Progenitor cell of endocrine pancreas (in vitro differentiated cells): Measurements from ENCODE around the gene SMAD3. TPM values are rescaled to one million over a fixed set of nuclear protein-coding genes. Genes with fewer than 3 reads are reported as not detected.
A peak's percentile ranks its signal among the peaks of the same experiment; 100 is the strongest.

Source experiments
- DNase-seq: peaks from one replicate; pipeline ENCODE4 v3.0.0; 2021; ENCODE audit warnings: low spot score; ENCODE audit not compliant: unreplicated experiment
- H3K27ac Mint-ChIP-seq: 2 replicates; pipeline ENCODE4 v1.8.0; 2021; ENCODE audit warnings: mild to moderate bottlenecking, moderate library complexity, mixed read lengths
- H3K27me3 Mint-ChIP-seq: 2 replicates; pipeline ENCODE4 v1.8.0; 2021; ENCODE audit warnings: mixed read lengths
- H3K36me3 Mint-ChIP-seq: 2 replicates; pipeline ENCODE4 v1.8.0; 2022; ENCODE audit warnings: mixed read lengths; ENCODE audit not compliant: insufficient read depth
- H3K4me1 Mint-ChIP-seq: 2 replicates; pipeline ENCODE4 v1.8.0; 2021; ENCODE audit warnings: low read depth, mixed read lengths
- H3K4me3 Mint-ChIP-seq: 2 replicates; pipeline ENCODE4 v1.8.0; 2021; ENCODE audit warnings: low read depth, mild to moderate bottlenecking, moderate library complexity, mixed read lengths
- H3K9me3 Mint-ChIP-seq: 2 replicates; pipeline ENCODE4 v1.8.0; 2021; ENCODE audit warnings: low read depth, mixed read lengths
- CTCF ChIP-seq: fragments of 200-600 bp; sonication (generic); IDR thresholded peaks from one replicate; pipeline ENCODE4 v1.5.0; 2021; ENCODE audit warnings: antibody characterized with exemption, mild to moderate bottlenecking; ENCODE audit not compliant: unreplicated experiment
- total RNA-seq: library from RNA; stranded (reverse); gene quantifications from 2 replicates; pipeline ENCODE4 v1.2.1, GENCODE V29; 2021

Gene SMAD3
- total RNA-seq, 1 donor from 2014 or later: 51.3 TPM

GRCh38 chr15:67165254-67166253 lies 100.2 kb downstream of the SMAD3 start:
- no peak for DNase-seq
- Mint-ChIP-seq H3K27me3 (no peaks in the 10 kb centered on the region), H3K4me3 (no peak overlapping the region), H3K4me1 (peaks cover 15% of the 10 kb centered on the region), H3K36me3 (peaks cover 27% of the 10 kb centered on the region), H3K9me3 (no peaks in the 10 kb centered on the region), H3K27ac (no peak overlapping the region)
- TF ChIP-seq CTCF: no peak

DNA sequence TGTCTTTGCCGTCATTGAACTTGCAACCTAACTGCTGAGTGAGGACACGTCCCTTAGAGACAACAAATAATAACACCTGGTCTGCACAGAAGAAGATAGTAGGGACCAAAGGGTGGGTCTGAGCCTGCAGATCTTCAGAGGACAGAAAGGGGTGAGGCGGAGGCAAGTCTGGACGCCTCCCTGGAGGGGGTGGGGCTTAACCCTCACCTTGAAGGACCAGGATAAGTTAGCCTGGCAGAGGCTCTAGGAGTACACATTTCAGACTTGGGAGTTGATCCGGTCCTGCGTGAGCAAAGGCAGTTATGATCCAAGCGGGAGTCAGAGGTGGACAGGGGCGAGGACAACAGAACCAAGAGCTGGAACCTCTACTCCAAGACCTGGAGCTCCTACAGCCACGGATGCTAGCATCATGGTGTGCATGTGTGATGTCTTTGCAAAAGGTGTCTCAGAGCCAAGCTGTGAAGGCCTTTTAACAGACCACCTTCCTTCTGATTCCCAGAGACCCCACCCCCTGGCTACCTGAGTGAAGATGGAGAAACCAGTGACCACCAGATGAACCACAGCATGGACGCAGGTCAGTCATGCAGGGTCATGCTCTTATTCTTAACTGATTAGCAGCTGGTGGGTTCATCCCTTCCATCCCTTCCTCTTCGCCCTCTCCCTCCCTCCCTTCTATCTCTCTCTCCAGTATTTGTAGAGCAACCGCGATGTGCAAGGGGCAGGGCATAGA lies 101.0 kb downstream of the SMAD3 start:
- H3K27me3 Mint-ChIP-seq: no peaks in the 10 kb centered on the region
- no peak overlapping the region for H3K4me3 Mint-ChIP-seq
- H3K27ac Mint-ChIP-seq: no peak overlapping the region
- no peaks in the 10 kb centered on the region for H3K9me3 Mint-ChIP-seq
- no peak for DNase-seq
- H3K4me1 Mint-ChIP-seq: peaks cover 15% of the 10 kb centered on the region
- peaks cover 30% of the 10 kb centered on the region for H3K36me3 Mint-ChIP-seq
- TF ChIP-seq CTCF: no peak

DNA sequence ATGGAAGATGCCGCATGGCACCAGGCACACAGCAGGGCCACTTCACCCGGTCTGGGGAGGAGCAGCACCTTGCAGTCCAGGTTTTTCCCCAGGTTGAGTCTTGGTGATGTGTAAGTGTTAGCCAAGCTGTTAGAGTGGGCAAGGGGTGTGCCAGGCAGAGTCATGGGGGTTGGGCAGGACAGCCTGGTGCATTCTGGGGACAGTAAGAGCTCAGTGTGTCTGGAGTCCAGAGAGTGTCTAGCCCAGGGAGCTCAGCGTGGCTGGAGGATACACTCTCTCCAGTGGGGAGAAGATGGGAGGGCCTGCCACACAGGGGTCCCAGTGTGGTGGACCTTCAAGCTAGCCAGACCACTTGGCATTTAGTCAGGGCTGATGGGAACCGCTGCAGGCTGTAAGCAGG lies 101.7 kb downstream of the SMAD3 start:
- TF ChIP-seq CTCF: no peak
- Mint-ChIP-seq H3K27ac (no peak overlapping the region), H3K4me3 (no peak overlapping the region), H3K4me1 (peaks cover 15% of the 10 kb centered on the region), H3K27me3 (no peaks in the 10 kb centered on the region), H3K36me3 (peaks cover 32% of the 10 kb centered on the region), H3K9me3 (no peaks in the 10 kb centered on the region)
- DNase-seq: no peak

DNA sequence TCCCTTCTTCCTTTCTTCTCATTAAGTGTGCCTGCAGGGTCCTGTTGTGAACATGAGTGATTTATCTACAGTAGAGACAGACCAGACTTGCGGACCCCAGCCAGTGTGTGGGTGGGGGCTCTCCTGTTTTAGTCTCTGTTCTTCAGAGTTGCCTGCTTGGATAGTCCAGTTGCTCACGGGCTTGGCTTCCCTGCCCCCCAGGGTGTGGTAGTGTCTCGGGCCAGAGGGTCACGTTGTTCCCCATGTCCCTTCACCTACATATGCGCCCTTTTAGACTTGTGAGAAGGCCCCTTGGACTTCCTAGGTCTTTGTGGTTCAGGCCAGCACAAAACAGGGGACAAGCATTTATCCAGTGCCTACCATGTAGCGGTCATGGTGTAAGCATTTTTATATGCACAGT lies 103.3 kb downstream of the SMAD3 start:
- TF ChIP-seq CTCF: no peak
- Mint-ChIP-seq H3K27me3 (no peaks in the 10 kb centered on the region), H3K4me1 (peaks cover 15% of the 10 kb centered on the region), H3K9me3 (no peaks in the 10 kb centered on the region), H3K27ac (peak overlapping the region; percentile 21), H3K36me3 (peaks cover 40% of the 10 kb centered on the region), H3K4me3 (no peak overlapping the region)
- no peak for DNase-seq

DNA sequence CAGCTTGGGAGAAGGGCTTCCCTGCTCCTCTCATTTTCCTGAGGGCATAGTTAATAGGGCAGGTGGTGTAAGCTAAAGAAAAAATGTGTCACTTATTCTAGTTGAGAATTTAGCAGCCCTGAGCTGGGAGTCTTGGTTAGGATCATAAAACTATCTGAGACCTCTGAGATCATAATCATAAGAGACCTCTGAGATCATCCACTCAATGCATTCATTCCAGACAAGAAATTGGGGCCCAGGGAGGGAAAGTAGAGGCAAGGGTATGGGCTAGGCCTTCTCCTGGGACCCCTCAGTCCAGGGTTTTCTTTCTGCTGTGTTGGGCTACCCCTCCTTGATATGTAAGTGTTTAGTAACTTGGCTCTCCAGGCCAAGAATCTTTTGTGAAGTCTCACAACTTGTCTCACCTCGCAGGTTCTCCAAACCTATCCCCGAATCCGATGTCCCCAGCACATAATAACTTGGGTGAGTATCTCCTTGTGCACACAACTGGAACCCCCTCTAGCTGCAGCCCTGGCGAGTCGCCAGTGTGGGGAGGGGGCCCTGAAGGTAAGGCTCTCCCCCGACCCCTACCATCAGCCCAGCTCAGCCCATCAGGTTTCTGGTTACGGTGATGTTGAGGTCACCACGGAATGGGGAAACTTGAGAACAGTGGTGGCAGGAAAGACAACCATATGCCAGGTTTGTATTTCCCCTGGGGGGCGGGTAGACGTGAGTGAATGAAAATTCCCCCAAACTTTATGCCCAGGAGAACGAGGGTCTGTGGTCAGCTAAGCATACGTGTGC lies 104.9 kb downstream of the SMAD3 start:
- H3K4me1 Mint-ChIP-seq: peaks cover 14% of the 10 kb centered on the region
- no peak overlapping the region for H3K27ac Mint-ChIP-seq
- no peaks in the 10 kb centered on the region for H3K9me3 Mint-ChIP-seq
- TF ChIP-seq CTCF: no peak
- no peak for DNase-seq
- no peaks in the 10 kb centered on the region for H3K27me3 Mint-ChIP-seq
- H3K4me3 Mint-ChIP-seq: no peak overlapping the region
- peaks cover 44% of the 10 kb centered on the region for H3K36me3 Mint-ChIP-seq
